ENCODE results near the gene SORBS1. TPM values are rescaled to one million over a fixed set of nuclear protein-coding genes. Genes with fewer than 3 reads are reported as not detected.

SORBS1 gene
- total and polyA plus RNA-seq, 2 donors (not counting 3 experiments of a cell fraction or from before 2014, with no cell fraction given): 2.0 to 7.9 TPM

- Histone ChIP-seq H3K4me3 (replicated peaks in 1 of 3; ENCODE audit: insufficient read depth in 1 of 3, low read depth in 1 of 3, low read length in 3 of 3) (no peak overlapping the region), H3K4me2 (ENCODE audit: insufficient read depth, low read length) (no peak overlapping the region), H3K9me1 (replicated peaks; ENCODE audit: control insufficient read depth, extremely low read depth, insufficient read depth, low read length) (no peaks in the 10 kb centered on the region), H4K20me1 (replicated peaks; ENCODE audit: control insufficient read depth, extremely low read depth, insufficient read depth, low read length) (no peaks in the 10 kb centered on the region), H3K9me3 (replicated peaks; ENCODE audit: control insufficient read depth, insufficient read depth, low read length) (no peaks in the 10 kb centered on the region), H3K9ac (replicated peaks; ENCODE audit: extremely low read depth, insufficient read depth, low read length) (no peak overlapping the region), H3K79me2 (ENCODE audit: control insufficient read depth, insufficient read depth, low read length) (no peaks in the 10 kb centered on the region), H2AFZ (ENCODE audit: low read depth, low read length) (no peak overlapping the region), H3K27me3 (ENCODE audit: control insufficient read depth in 2 of 2, insufficient read depth in 2 of 2, low read length in 2 of 2) (no peaks in the 10 kb centered on the region), H3K36me3 (ENCODE audit: control insufficient read depth in 2 of 2, extremely low read depth in 1 of 2, insufficient read depth in 2 of 2, low read length in 2 of 2) (no peaks in the 10 kb centered on the region), H3K4me1 (ENCODE audit: control insufficient read depth, extremely low read depth, insufficient read depth, low read length) (peaks cover 26% of the 10 kb centered on the region), H3K27ac (ENCODE audit: insufficient read depth, low read depth, low read length) (no peak overlapping the region)
- DNase-seq (ENCODE audit: low read depth, low spot score) (no peak), FAIRE-seq (no peak)
- intact Hi-C loops (cut with micrococcal nuclease) (no loop called here), dilution Hi-C loops (cut with MboI; ENCODE audit: extremely low pct_ligation_motif_present, low sequenced_read_pairs) (no loop called here)
- no TSS peak for BruUV-seq (replicated peaks)
- ChIA-PET CTCF (interaction anchor here (1.2 to 1.4 kb wide), 2 partner anchors 18 to 28 kb away, joined by 3 read pairs; no protein-coding TSS in a partner anchor), POLR2A (no interaction called here)
- no peak for TF ChIP-seq MYC (IDR thresholded peaks at IDR 0.05; ENCODE audit: low read depth, low read length)
- TF ChIP-seq CTCF (IDR thresholded peaks at IDR 0.05; ENCODE audit: extremely low read depth in 1 of 2, insufficient read depth in 1 of 2, low read depth in 1 of 2, low read length in 2 of 2): no peak
- no peak for TF ChIP-seq EZH2 (IDR thresholded peaks at IDR 0.05; ENCODE audit: borderline replicate concordance, low read depth, low read length, severe bottlenecking)
- no peak for TF ChIP-seq JUN (IDR thresholded peaks at IDR 0.05; ENCODE audit: borderline replicate concordance, insufficient read depth, insufficient read length, low read depth)
- no peak for TF ChIP-seq POLR2A (IDR thresholded peaks at IDR 0.05; ENCODE audit: low read depth, low read length)
- no peak for TF ChIP-seq MAX (IDR thresholded peaks at IDR 0.05; ENCODE audit: insufficient read depth, insufficient read length)
- TF ChIP-seq FOS (IDR thresholded peaks at IDR 0.05; ENCODE audit: borderline replicate concordance, insufficient read depth, low read length): no peak
- no peak for TF ChIP-seq POLR2AphosphoS5 (IDR thresholded peaks at IDR 0.05; ENCODE audit: insufficient read depth, low read depth, low read length)
- no peak for TF ChIP-seq GATA2 (IDR thresholded peaks at IDR 0.05; ENCODE audit: insufficient read depth, insufficient read length, low read depth, low read length)
Observed at GRCh38 chr10:95475003-95475383, 86.2 kb downstream of the SORBS1 start.

All from endothelial cell of umbilical vein (primary cell).